ENCODE results near the gene CHST12.
"Not testable (repeated sequence)": the region's sequence is repeated elsewhere in the genome, so short reads cannot be mapped to it uniquely, and the experiment has no call there.

CHST12 gene

GRCh38 chr7:2378125-2378524, 25.3 kb upstream of the CHST12 start:
- not testable (repeated sequence) for DNase-seq (ENCODE audit: low read depth, low spot score)

DNA sequence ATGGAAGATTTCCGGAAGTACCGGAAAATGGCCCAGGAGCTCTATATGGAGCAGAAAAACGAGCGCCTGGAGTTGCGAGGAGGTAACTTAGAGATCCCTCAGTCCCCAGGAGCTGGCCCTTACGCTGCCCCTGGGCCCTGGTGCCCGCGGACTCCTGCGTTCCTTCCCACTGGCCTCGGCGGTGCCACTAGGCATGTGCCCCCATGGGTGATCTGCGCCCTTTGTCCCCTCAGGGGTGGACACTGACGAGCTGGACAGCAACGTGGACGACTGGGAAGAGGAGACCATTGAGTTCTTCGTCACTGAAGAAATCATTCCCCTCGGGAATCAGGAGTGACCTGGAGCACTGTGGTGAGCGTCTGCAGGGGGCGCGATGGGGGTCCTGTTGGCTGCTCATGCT, 24.2 kb upstream of the CHST12 start:
- no peak for DNase-seq (ENCODE audit: low read depth, low spot score)

DNA sequence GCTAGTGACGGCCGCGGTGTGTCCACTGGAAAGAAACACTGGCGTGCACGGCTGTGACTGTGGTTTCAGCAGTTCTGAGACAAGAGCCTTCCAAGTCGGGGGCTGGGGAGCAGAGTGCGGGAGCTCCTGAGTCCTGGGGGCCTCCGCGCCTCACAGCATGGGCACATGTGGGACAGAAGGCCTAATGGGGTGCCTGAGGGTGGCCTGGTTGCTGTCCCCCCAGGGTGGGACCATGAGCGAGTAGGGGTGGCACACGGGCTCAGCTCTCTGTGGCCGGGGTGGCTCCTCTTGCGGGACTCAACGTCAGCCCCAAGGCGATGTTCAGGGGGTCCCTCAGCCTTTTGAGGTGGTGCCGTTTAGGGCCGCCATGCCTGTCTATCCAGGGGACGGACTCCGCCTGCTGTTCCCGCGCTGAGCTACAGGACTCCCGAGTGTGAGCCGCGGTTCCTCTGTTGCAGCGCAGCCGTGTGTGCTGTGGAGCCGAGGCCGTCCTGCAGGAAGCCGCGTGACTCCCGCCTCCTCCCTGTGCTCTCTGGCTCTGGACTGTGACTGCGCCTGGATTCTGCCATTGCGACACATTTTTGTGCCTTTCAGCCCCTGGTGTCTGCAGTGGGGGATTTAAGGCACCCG, 23.5 kb upstream of the CHST12 start:
- no peak for DNase-seq (ENCODE audit: low read depth, low spot score)

DNA sequence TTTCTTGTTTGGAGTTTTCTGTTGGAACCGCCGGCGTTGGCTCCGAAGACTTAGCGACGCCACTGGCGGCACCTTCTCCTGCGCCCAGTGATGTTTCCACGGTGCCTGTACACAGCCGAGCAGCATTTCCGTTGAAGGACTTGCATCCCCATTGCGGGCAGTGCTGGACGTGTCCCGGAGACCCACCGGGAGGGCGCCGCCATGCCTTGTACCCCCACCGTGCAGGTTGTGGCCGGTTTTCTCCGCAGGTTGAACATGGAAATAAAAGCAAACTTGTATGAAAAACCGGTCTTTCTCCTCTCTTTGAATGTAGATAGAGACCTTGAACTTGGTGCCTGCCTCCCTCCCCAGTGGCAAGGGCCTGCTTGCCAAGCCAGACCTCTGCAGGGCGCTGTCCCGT, 22.9 kb upstream of the CHST12 start:
- no peak for DNase-seq (ENCODE audit: low read depth, low spot score)

- DNase-seq (ENCODE audit: low read depth, low spot score), result no peak
These were observed 22.2 kb upstream of the CHST12 start for GRCh38 chr7:2381227-2381626.

DNA sequence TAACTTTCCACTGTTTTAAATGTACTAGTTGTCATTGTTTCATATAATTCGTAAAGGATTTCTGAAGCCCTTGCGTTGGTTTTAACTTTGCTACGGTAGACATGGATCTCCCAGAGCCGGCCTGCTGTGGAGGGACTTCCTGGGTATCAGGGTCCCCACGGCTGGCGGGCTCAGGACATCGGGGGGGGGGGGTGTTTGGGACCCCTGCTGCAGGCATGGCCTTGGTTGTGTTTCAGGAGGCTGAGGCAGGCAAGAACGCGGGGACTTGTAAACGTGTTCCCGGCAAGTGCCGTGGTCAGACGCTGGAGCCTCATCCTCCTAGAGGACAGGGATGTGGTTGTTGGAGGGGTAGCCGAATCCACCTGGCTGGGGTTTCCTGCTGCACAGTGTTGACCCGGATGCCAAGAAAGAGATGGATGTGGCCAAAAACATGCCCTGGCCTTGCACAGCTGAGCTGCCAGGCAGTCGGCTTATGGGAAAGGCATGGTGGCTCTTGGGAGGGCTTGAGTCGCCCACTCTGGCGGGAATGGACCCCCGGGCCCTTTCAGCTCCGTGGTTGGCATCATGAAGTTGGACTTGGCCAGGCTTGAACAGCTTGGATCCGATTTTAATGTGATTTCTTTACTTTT, 21.4 kb upstream of the CHST12 start:
- no peak for DNase-seq (ENCODE audit: low read depth, low spot score)

GRCh38 chr7:2383543-2384274, 19.7 kb upstream of the CHST12 start:
- DNase-seq (ENCODE audit: low read depth, low spot score), result no peak

GRCh38 chr7:2384354-2385243, 18.8 kb upstream of the CHST12 start:
- DNase-seq (ENCODE audit: low read depth, low spot score), result no peak

- DNase-seq (ENCODE audit: low read depth, low spot score), result not testable (repeated sequence)
These were observed 17.3 kb upstream of the CHST12 start for GRCh38 chr7:2386122-2386521.

GRCh38 chr7:2386964-2387669, 16.3 kb upstream of the CHST12 start:
- DNase-seq (ENCODE audit: low read depth, low spot score), result no peak

GRCh38 chr7:2387897-2388636, 15.3 kb upstream of the CHST12 start:
- no peak for DNase-seq (ENCODE audit: low read depth, low spot score)

GRCh38 chr7:2388637-2388954, 14.8 kb upstream of the CHST12 start:
- DNase-seq (ENCODE audit: low read depth, low spot score), result no peak

DNA sequence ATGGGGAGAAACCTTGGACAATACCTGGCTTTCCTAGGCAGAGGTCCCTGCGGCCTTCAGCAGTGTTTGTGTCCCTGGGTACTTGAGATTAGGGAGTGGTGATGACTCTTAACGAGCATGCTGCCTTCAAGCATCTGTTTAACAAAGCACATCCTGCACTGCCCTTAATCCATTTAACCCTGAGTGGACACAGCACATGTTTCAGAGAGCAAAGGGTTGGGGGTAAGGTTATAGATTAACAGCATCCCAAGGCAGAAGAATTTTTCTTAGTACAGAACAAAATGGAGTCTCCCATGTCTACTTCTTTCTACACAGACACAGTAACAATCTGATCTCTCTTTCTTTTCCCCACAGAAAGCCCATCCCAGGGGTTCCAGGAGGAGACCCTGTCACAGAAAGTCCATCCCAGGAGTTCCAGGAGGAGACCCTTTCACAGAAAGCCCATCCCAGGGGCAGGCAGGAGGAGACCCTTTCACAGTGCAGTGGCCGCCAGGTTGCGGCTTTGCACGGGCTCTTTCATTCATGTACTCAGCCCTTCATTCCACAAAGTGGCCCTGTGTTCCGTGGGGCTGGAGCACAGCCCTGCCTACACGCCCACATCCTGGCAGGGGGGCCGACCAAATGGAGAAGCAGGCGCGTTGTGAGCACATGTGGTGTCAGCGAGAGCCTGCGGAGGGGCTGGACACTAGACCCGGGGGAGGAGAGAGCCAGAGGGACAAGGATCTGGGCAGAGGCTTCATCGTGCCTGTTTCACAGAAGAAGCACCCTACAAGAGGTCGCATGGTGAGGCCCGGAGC, 13.2 kb upstream of the CHST12 start:
- not testable (repeated sequence) for DNase-seq (ENCODE audit: low read depth, low spot score)

GRCh38 chr7:2393706-2394105, 9.7 kb upstream of the CHST12 start:
- DNase-seq (ENCODE audit: low read depth, low spot score), result no peak

DNA sequence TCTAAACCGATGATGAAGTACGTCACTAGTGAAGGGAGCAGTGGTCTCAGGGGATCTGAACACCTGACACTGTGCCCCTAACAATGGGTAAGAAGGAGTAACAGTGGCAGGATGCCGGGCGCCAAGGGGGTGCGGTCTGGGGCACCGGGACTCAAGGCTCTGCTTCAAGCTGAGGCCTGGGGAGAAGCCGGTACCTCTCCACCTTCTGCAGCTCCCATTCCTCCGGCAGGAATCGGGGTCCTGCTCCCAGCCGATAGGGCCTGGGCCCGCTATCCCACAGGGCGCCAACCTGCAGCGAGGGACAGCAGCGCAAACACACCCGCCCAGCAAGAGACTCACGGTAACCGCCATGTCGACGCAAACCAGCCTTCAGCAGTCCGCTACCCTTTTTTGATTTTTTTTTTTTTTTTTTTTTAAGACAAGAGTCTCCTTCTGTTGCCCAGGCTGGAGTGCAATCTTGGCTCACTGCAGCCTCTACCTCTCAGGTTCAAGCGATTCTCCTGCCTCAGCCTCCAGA, 8.8 kb upstream of the CHST12 start:
- DNase-seq (ENCODE audit: low read depth, low spot score), result no peak

- no peak for DNase-seq (ENCODE audit: low read depth, low spot score)
These were observed 4.9 kb upstream of the CHST12 start for GRCh38 chr7:2398506-2398905.

GRCh38 chr7:2399848-2400587, 3.4 kb upstream of the CHST12 start:
- DNase-seq (ENCODE audit: low read depth, low spot score), result no peak

DNA sequence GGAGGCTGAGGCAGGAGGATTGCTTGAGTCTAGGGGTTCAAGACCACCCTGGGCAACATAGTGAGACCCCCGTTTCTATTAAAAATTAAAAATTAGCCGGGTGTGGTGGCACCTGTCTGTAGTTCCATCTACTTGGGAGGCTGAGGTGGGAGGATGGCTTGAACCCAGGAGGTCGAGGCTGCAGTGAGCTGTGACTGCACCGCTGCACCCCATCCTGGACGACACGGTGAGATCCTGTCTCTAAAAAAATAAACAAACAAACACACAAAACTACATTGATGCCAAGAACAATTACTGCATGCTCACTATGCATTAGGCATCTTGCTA, 761 bp upstream of the CHST12 start:
- DNase-seq (ENCODE audit: low read depth, low spot score), result no peak

Measured in activated naive CD8-positive, alpha-beta T cell treated with anti-CD3 and anti-CD28 coated beads, Interleukin-2, amount 50 U/mL, for 16 hours (primary cell).